HepG2 (cell line): Measurements from ENCODE around the gene CISD3. TPM values are rescaled to one million over a fixed set of nuclear protein-coding genes. Genes with fewer than 3 reads are reported as not detected.

Experiments
- CBX5 ChIP-seq: sonication (generic); formaldehyde crosslinking; IDR thresholded peaks from 2 replicates; pipeline ENCODE4 v1.4.0; 2020; ENCODE audit warnings: missing genetic modification reagents, borderline replicate concordance
- EZH2 ChIP-seq: conservative IDR thresholded peaks from 2 replicates; pipeline ENCODE4 v1.6.1; 2012; ENCODE audit warnings: mild to moderate bottlenecking, low read depth, low read length, moderate library complexity
- GATAD1 ChIP-seq: IDR thresholded peaks from 2 replicates; pipeline ENCODE4 v1.6.1; 2016; ENCODE audit warnings: missing genetic modification reagents, missing compliant biosample characterization
- PRDM10 ChIP-seq: sonication (generic); formaldehyde crosslinking; IDR thresholded peaks from 2 replicates; pipeline ENCODE4 v1.4.0; 2020; ENCODE audit warnings: low read depth, missing genetic modification reagents
- ZNF609 ChIP-seq: sonication (generic); formaldehyde crosslinking; IDR thresholded peaks from 2 replicates; pipeline ENCODE4 v1.4.0; 2020; ENCODE audit warnings: mild to moderate bottlenecking, missing genetic modification reagents, borderline replicate concordance
- polyA plus RNA-seq, 8 experiments: library from polyadenylated mRNA; depleted of rRNA in 3 of 8; stranded (reverse) in 7 of 8; unstranded in 1 of 8; fragments of >200 nt; fragmentation: Illumina TruSeq in 4 of 8; extraction: Trizol in 4 of 8; gene quantifications; 2 replicates each; pipeline versions ENCODE4 v1.2.1 to v1.2.3, GENCODE V29; 2011 to 2016; ENCODE audit warnings: low read depth in 4 of 8, missing spikeins in 1 of 8, mixed read lengths in 1 of 8; ENCODE audit not compliant: insufficient read depth in 1 of 8
- total RNA-seq, 5 experiments: library from RNA; depleted of rRNA; stranded (reverse); fragments of >200 nt; fragmentation: Illumina TruSeq; extraction: Trizol; gene quantifications; 2 replicates each; pipeline ENCODE4 v1.2.3, GENCODE V29; 2016; ENCODE audit warnings: low read depth in 1 of 5

Gene CISD3
- total and polyA plus RNA-seq, 2 of the 13 experiments (the other 11 are each of a cell fraction or from before 2014, with no cell fraction given), result 30.0 to 34.1 TPM

- TF ChIP-seq PRDM10 (CRISPR knock-in tag) (peak; percentile 83), GATAD1 (CRISPR knock-in tag) (peak; percentile 66; the same call in 1 of the 2 replicates), ZNF609 (peak; percentile 55; the same call in 1 of the 2 replicates), CBX5 (CRISPR knock-in tag) (no peak; the same call in 1 of the 2 replicates), EZH2 (no peak)
Observed at GRCh38 chr17:38746004-38746848, 16.1 kb downstream of the CISD3 start (continued).
